Measurements from ENCODE around the gene DUOX2.
"Not testable (repeated sequence)": the region's sequence is repeated elsewhere in the genome, so short reads cannot be mapped to it uniquely, and the experiment has no call there.

Gene DUOX2

DNA sequence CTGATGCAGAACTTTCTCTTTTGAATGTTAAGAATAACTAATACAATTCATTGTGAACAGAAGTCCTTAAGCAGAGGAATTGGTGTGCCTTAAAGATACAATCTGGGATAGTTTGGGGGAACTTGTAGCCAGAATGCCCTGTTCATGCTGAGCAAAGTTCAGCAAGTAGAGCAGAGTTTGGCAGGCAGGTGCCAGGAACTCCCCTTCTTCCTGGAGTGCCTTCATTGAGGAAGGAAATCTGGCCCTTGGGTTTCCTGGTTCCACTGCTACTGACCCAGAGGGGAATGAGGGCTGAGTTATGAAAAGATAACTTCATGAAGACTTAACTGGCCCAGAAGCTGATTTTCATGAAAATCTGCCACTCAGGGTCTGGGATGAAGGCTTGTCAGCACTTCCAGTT, 40.4 kb downstream of the DUOX2 start:
- DNase-seq (ENCODE audit: low read depth, low spot score), result not testable (repeated sequence)

DNA sequence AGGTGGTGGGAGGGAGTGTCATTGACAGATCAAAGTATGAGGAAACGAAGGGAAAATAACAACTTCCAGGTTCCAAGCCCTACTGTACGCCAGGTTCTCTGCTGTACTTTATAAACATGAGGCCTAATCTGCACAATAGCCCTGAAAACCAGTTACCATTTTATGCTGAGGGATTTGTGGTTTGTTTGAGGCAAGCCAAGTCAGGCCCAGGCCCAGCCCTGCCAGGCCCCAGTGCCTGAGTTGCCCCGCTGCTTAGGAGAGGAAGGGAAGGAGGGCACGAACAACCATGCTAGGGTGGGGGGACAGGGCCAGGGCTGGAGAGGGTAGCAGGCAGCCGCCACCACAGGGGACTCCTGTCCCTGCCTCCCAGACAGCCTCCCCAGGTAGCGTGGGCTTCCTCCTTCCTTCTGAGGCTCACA, 44.0 kb downstream of the DUOX2 start:
- DNase-seq (ENCODE audit: low read depth, low spot score), result not testable (repeated sequence)

DNA sequence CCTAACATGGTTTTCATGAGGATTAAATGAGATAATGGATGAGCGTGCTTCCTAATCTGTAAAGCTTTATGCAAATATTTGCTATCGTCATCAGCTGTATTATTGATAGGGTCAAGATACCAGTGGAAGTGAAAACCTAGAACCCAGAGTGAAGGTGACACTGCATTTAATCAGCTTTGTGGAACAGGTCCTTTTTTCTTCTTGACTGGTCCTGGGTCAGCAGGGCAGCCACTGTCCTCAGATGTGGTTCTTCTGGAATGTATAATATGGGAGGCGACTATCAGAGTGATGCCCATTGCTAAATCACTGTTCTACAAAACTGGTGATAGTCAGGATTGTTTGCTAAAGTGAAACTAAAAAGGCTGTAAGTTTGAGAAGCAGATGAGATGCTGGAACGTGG, 49.6 kb downstream of the DUOX2 start:
- DNase-seq (ENCODE audit: low read depth, low spot score), result no peak

DNA sequence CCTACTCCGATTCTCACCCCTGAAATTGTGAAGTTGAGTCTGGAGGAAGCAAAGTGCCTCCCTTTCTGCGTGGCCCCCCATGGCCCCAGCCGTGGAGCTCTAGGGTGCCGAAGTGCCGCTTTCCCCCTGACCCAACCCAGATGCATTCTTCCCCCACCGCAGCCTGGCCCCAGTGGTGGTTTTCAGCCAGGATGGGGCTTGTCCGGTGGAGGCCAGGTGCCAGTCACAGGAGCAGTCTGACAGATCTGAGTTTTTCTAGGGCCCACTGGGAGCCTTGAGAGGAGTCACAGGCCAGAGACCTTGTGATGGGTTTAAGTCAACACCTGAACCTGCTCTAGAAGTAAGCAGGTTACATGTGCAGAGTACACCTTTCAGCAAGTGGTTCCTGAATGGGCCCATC, 51.7 kb downstream of the DUOX2 start:
- DNase-seq (ENCODE audit: low read depth, low spot score), result not testable (repeated sequence)

DNA sequence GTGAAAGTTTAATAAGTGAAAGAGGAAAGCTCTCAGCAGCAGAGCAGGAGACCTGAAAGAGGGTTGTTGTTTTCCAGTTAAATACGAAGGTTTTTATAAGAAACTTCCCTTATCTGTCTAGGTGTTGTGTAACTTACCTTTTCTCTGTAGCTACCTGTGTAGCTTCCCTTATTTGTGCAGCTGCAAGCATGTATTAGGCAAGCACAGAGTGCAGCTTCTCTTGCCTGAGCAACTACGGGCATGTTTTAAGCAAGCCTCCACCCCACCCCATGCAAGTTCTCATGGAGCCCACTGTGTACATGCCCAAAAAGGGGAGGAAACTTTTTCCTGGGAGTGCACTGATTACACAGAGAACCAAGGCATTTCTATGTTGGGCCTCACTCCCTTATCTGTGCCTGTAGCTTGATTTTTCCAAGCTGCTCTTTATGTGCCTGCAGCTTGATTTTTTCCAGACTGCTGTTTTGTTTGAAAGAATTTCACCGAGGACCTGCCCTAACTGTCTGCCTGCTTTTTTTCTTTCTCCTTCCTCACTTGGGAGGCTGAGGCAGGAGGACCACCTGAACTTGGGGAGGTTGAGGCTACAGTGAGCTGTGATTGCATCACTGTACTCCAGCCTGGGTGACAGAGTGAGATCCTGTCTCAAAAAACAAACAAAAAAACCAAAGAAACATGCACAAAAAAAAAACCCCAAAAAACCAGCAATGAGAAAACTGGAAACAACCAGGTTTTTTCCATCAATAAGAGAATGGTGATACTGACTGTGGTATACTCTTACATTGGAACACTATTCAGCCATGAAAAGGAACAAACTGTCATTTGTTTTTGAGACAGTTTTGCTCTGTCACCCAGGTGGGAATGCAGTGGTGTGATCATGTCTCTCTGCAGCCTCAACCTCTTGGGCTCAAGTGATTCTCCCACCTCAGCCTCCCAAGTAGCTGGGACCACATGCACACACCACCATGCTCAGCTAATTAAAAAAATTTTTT, 55.0 kb downstream of the DUOX2 start:
- DNase-seq (ENCODE audit: low read depth, low spot score), result not testable (repeated sequence)

DNA sequence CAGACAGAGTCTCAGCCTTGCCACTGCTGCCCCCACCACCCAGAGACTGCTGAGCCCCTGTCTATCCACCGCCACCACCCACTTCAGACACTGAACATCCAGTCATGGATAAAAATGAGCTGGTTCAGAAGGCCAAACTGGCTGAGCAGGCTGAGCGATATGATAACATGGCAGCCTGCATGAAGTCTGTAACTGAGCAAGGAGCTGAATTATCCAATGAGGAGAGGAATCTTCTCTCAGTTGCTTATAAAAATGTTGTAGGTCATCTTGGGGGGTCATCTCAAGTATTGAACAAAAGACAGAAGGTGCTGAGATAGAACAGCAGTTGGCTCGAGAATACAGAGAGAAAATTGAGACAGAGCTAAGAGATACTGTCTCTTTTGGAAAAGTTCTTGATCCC, 61.3 kb downstream of the DUOX2 start:
- DNase-seq (ENCODE audit: low read depth, low spot score), result not testable (repeated sequence)

DNA sequence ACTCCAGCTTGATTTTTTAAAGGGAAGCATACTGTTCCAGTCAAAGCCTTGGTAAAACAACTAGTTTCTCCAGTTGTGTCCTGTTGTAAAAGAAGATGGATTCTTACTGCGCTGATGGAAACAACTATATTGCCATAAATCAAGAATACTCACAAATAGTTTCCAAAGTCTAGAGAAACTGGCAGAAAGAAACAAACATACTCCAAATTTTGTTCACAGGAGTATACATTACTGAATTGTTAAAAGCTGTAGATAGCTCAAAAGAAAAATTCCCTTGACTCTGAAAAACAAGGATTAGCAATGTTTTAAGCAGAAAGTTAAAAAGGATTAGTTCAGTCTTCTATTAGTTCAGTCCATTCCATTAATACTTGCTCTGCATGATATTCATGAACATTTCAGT, 63.4 kb downstream of the DUOX2 start:
- no peak for DNase-seq (ENCODE audit: low read depth, low spot score)

DNA sequence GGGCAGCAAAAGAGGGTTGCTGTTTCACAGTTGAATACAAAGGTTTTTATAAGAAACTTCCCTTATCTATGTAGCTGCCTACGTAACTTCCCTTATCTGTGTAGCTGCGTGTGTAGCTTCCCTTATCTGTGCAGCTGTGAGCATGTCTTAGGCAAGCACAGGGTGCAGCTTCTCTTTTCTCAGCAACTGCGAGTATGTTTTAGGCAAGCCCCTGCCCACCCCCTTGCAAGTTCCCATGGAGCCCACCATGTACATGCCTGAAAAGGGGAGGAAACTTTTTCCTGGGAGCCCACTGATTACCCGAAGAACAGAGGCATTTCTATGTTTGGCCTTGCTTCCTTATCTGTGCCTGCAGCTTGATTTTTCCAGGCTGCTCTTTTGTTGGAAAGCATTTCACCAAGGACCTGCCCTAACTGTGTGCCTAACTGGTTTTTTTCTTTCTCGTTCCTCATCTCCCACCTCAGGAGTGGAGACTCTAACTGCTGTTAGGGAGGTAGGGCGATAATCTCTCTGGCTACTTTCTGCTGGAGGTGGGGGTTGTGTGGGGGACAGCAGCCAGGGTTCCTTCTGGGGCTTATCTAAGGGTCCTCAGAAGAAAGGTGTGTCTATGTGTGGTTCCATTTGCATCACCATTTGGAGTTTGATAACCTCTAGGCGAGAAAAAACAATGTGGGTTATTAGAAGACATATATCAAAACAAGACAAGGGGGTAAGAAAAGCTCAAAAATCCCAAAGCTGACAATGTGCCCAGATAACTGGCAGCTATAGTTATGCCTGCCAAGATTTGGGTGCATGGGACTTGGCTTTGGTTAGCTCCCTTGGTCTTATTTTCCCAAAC, 65.0 kb downstream of the DUOX2 start:
- DNase-seq (ENCODE audit: low read depth, low spot score), result no peak

DNA sequence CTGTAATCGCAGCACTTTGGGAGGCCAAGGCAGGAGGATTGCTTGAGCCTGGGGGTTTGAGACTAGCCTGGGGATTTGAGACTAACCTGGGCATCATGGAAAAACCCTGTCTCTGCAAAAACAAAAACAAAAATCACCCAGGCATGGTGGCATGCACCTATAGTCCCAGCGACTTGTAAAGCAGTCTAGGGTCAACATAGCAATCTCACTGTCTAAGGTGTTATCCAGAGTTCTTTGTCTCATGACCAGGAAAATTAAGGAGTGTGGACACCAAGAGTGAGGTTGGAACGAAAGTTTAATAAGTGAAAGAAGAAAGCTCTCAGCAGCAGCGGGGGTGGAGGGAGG, 65.6 kb downstream of the DUOX2 start:
- DNase-seq (ENCODE audit: low read depth, low spot score), result not testable (repeated sequence)

DNA sequence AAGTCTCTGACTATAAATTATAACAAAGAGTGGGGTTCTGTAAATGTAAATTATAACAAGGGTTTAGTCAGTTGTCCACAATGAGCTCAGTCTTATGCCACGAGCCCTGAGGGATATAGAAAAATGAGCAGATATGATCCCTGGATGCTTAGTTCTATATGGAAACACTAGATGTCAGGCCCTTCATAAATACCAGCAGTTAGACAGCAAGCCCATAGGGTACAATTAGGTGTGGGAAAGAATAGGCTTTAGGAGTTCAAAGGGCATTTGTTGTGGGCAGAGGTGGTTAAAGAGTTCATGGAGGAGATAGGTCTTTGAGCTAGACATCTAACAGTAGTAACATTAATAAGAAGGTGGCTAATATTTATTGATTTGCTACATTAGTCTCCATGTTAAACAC, 69.7 kb downstream of the DUOX2 start:
- DNase-seq (ENCODE audit: low read depth, low spot score), result not testable (repeated sequence)

DNA sequence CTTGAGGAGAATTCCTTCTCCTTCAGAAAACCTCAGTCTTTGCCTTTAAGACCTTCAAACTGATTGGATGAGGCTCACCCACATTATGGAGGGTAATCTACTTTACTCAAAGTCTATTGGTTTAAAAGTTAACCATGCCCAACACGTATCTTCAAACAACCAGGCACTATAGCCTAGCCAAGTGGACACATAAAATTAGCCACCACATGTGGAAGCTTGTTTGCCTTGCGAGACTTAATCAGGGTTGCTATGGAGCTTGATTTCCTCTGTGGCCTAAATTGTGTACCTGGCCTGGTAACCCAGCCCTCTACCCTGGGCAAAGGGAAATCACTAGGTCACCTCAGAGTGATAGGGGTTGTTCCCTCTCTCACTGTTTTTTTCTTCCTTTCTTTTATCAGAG, 71.1 kb downstream of the DUOX2 start:
- not testable (repeated sequence) for DNase-seq (ENCODE audit: low read depth, low spot score)
